ENCODE measurements around the gene ALDH4A1.

Gene ALDH4A1

DNA sequence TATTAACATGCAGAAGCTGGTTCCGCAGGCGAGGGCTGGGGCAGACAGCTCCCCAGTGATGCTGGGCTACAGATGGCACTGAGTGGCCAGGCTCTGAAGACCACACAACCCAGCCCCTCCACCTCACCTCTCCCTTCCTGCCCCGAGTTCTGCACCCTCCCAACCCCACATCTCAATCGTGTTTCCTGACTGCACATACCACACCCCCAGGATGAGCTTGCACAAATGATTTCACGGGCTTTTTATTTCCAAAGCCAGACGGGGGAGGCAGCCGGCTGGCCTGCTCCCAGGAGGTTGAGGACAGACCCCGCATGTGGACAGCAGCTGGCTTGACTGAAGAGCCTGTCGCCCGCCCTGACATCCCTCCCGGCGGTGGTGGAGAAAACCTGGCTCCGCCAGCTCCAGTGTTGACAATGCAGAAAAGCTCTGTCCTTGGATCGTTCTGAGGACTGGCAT is 21.4 kb upstream of the ALDH4A1 start:
- no peak for DNase-seq (ENCODE audit: low spot score)
- in situ Hi-C loops (cut with MboI; ENCODE audit: low pct_unique_long_range_greater_than_20kb, low sequenced_read_pairs, unreplicated experiment) = no loop called here

DNA sequence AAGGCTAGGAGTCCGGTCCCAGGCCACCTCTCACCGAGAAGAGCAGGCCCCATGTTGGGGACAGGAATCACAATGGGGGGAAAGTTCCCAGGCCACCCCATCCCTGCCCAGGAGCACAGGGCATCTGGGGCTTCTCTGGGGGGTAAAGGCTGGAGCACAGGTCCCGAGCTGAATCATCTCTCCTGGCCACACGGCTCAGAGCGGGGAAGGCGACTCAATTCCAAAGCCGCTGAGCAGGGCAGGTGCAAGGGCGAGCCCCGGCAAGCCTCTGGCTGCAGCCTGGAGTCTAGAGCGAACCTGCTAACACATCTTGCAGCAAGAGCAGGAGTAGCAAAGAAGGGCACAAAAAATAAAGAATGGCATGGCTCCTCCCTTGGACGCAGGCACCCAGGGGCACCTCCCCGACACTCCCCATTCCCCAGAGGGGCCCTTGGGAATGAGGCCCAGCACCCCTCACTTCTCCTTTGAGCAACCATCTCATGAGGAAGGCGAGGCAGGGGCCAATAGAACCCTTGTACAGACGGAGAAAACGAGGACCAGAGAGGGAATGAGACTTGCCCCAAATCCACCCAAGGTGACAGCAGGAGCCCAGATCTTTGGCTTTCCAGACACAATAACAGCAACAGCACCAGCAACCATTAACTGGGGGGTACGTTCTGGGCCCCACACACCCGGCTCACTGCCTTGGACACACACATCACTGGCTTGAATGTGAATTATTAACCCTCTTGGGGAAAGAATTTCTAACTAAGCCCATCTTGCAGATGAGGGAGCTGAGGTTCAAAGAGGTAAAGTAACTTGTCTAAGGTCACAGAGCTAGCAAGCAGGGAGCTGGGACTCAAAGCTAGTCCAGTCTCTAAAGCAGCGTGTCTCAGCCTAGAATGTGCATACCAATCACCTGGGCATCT is 20.7 kb upstream of the ALDH4A1 start:
- TF ChIP-seq, protein P1, sequence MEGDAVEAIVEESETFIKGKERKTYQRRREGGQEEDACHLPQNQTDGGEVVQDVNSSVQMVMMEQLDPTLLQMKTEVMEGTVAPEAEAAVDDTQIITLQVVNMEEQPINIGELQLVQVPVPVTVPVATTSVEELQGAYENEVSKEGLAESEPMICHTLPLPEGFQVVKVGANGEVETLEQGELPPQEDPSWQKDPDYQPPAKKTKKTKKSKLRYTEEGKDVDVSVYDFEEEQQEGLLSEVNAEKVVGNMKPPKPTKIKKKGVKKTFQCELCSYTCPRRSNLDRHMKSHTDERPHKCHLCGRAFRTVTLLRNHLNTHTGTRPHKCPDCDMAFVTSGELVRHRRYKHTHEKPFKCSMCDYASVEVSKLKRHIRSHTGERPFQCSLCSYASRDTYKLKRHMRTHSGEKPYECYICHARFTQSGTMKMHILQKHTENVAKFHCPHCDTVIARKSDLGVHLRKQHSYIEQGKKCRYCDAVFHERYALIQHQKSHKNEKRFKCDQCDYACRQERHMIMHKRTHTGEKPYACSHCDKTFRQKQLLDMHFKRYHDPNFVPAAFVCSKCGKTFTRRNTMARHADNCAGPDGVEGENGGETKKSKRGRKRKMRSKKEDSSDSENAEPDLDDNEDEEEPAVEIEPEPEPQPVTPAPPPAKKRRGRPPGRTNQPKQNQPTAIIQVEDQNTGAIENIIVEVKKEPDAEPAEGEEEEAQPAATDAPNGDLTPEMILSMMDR (IDR thresholded peaks at IDR 0.05; ENCODE audit: extremely low read depth, insufficient read depth, missing control alignments) = no peak
- in situ Hi-C loops (cut with MboI; ENCODE audit: low pct_unique_long_range_greater_than_20kb, low sequenced_read_pairs, unreplicated experiment) = no loop called here
- DNase-seq (ENCODE audit: low spot score) = no peak

More for the DNA sequence above, 21.4 kb upstream of the ALDH4A1 start:
- TF ChIP-seq, protein P1 (IDR thresholded peaks at IDR 0.05; ENCODE audit: extremely low read depth, insufficient read depth, missing control alignments) = no peak

DNA sequence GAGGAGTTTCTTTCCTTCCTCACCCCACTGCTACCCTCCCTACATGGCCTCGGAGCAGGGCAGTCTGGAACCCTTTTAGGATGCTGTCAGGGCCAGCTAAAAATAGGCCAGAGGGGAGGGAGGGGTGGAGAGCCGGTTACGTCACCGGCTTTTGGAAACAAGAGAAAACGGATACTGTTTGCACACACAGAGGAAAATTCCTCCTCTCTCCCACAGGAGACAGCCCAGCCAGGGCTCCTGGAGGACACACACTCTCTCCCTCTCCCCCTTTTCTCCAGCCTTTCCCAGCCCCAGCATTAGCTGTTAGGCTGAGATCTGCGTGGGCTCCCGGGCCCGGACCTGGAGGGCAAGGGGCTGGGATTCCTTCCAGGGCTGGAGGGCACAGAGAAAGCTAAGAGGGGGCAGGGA is 20.0 kb upstream of the ALDH4A1 start:
- TF ChIP-seq, protein P1 (IDR thresholded peaks at IDR 0.05; ENCODE audit: extremely low read depth, insufficient read depth, missing control alignments) = no peak
- in situ Hi-C loops (cut with MboI; ENCODE audit: low pct_unique_long_range_greater_than_20kb, low sequenced_read_pairs, unreplicated experiment) = no loop called here
- no peak for DNase-seq (ENCODE audit: low spot score)

DNA sequence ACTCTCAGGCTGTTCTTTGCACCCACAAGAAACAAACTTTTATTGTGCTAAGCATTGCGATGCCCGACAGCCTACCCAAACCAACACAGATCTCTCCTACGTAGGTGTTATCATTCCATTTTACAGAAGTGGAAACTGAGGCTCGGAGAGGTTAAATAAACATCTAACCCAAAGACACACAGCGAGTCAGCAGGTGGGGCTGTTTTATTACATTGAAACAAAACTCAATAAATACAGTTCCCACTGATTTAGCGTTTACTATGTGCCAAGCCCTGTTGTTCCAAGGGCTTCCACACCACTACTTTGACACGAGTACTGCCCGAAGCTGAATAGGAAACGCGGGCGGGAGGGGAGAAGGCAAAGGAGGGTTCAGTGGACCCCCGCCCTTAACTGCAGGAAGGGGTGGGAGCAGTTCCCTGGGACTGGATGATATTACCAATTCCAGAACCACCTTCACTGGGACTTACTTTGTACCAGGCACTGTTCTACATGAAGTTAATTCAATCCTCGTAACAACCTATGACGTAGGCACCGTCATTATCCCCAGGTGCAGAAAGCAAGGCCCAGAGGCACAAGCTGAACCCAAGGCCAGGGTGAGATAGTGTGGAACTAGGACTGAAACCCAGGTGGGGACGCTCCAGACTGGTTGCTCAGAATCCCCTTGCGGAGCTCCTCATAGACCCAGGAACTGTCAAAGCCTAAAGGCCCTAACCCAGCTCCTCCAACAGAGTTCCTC is 19.3 kb upstream of the ALDH4A1 start:
- TF ChIP-seq, protein P1 (IDR thresholded peaks at IDR 0.05; ENCODE audit: extremely low read depth, insufficient read depth, missing control alignments) = no peak
- no peak for DNase-seq (ENCODE audit: low spot score)
- in situ Hi-C loops (cut with MboI; ENCODE audit: low pct_unique_long_range_greater_than_20kb, low sequenced_read_pairs, unreplicated experiment) = no loop called here

DNA sequence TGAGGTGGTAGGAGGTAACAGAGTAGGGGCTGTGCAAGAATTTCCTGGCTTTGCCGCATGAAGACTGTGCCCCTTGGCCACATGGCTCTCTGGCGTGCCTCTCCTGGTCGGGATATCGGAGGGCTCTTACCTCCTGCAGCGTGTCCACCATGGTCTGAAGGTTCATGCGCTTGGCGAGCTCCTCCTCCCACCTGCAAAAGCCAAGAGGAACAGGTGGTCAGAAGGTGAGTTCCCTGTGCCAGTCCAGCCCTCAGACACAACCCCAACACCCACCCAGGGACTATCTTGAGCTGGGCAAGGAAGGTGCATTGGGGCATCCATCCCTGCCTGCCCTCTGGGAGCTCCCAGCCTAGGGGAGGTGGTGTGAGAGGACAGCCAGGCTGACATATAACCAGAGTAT is 18.6 kb upstream of the ALDH4A1 start:
- in situ Hi-C loops (cut with MboI; ENCODE audit: low pct_unique_long_range_greater_than_20kb, low sequenced_read_pairs, unreplicated experiment) = no loop called here
- TF ChIP-seq, protein P1 (IDR thresholded peaks at IDR 0.05; ENCODE audit: extremely low read depth, insufficient read depth, missing control alignments) = no peak
- no peak for DNase-seq (ENCODE audit: low spot score)

DNA sequence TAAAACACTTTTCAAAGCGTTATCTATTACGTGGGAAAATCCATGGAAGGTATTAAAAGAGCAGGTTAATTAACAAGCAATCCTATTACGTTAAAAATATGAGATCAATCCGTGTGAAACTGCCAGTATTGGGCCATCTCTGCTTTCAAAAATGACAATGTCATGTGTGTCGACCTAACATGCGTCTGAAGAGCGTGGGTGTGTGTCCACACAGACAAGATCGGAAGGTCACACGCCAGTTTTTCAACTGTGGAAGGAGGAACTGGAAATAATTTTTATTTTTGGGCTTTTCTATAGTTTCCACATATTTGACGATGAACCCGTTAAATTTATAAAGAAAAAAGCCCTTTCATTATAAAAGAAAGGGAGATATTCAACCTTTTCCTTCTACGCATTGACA is 17.6 kb upstream of the ALDH4A1 start:
- TF ChIP-seq, protein P1 (IDR thresholded peaks at IDR 0.05; ENCODE audit: extremely low read depth, insufficient read depth, missing control alignments) = no peak
- in situ Hi-C loops (cut with MboI; ENCODE audit: low pct_unique_long_range_greater_than_20kb, low sequenced_read_pairs, unreplicated experiment) = loop anchor here (10.0 kb wide), 1 partner anchor 55 kb away; no protein-coding TSS in a partner anchor
- DNase-seq (ENCODE audit: low spot score) = no peak
